GM21723 (cell line): ENCODE measurements around the gene SLC22A12.
"Not testable (repeated sequence)": the region's sequence is repeated elsewhere in the genome, so short reads cannot be mapped to it uniquely, and the experiment has no call there.

Source experiments
- ATAC-seq: cut with Tn5 transposase; IDR thresholded peaks from one replicate; pipeline ENCODE4 v1.9.1; 2021; ENCODE audit warnings: mild to moderate bottlenecking, moderate library complexity; ENCODE audit not compliant: unreplicated experiment

Gene SLC22A12

GRCh38 chr11:64583296-64584262, 7.4 kb upstream of the SLC22A12 start:
- ATAC-seq, result no peak

- no peak for ATAC-seq
Measured at GRCh38 chr11:64585150-64585549, 5.9 kb upstream of the SLC22A12 start.

- no peak for ATAC-seq
Measured at GRCh38 chr11:64586366-64586765, 4.7 kb upstream of the SLC22A12 start.

- no peak for ATAC-seq
Measured at GRCh38 chr11:64588701-64589100, 2.3 kb upstream of the SLC22A12 start.

GRCh38 chr11:64591257-64592233, 525 bp downstream of the SLC22A12 start:
- no peak for ATAC-seq

GRCh38 chr11:64592234-64592615, 1.2 kb downstream of the SLC22A12 start:
- no peak for ATAC-seq

- no peak for ATAC-seq
Measured at GRCh38 chr11:64592656-64593055, 1.6 kb downstream of the SLC22A12 start.

- no peak for ATAC-seq
Measured at GRCh38 chr11:64593156-64594105, 2.4 kb downstream of the SLC22A12 start.

GRCh38 chr11:64594159-64594939, 3.3 kb downstream of the SLC22A12 start:
- ATAC-seq, result no peak

- not testable (repeated sequence) for ATAC-seq
Measured at GRCh38 chr11:64595922-64596321, 4.9 kb downstream of the SLC22A12 start.

- ATAC-seq, result no peak
Measured at GRCh38 chr11:64597671-64598101, 6.7 kb downstream of the SLC22A12 start.

GRCh38 chr11:64598106-64598796, 7.2 kb downstream of the SLC22A12 start:
- ATAC-seq, result no peak

- no peak for ATAC-seq
Measured at GRCh38 chr11:64598797-64599697, 8.0 kb downstream of the SLC22A12 start.

- ATAC-seq, result no peak
Measured at GRCh38 chr11:64599698-64600211, 8.7 kb downstream of the SLC22A12 start.

GRCh38 chr11:64600281-64600992, 9.4 kb downstream of the SLC22A12 start:
- ATAC-seq, result no peak

- ATAC-seq, result no peak
Measured at GRCh38 chr11:64601605-64602465, 10.8 kb downstream of the SLC22A12 start.
